Measurements from ENCODE around the gene CABP5.
"Not testable (repeated sequence)": the region's sequence is repeated elsewhere in the genome, so short reads cannot be mapped to it uniquely, and the experiment has no call there.

The CABP5 gene

GRCh38 chr19:48043675-48044258 is at the start of gene CABP5:
Gene CABP5 (minus strand): TSS chr19:48044079. CDS start chr19:48043922, 157 bp downstream.
- DNase-seq (ENCODE audit: low spot score) = no peak

DNA sequence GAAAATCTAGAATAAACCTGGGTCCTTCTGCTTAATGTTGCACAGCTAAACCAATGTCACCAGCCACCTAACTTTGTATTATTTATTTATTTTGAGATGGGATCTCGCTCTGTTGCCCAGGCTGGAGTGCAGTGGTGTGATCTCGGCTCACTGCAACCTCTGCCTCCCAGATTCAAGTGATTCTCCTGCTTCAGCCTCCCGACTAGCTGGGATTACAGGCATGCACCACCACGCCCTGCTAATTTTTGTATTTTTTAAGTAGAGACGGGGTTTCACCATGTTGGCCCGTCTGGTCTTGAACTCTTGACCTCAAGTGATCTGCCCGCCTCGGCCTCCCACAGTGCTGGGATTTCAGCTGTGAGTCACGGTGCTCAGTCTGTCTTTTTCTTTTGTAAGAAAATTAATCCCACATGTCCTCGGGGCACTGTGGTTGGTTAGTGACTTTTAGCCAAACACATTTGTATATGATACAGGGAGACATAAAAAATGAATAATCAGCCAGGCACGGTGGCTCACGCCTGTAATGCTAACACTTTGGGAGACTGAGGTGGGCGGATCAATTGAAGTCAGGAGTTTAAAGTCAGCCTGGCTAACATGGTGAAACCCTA is 47.3 kb upstream of the CABP5 start:
- DNase-seq (ENCODE audit: low spot score) = not testable (repeated sequence)

DNA sequence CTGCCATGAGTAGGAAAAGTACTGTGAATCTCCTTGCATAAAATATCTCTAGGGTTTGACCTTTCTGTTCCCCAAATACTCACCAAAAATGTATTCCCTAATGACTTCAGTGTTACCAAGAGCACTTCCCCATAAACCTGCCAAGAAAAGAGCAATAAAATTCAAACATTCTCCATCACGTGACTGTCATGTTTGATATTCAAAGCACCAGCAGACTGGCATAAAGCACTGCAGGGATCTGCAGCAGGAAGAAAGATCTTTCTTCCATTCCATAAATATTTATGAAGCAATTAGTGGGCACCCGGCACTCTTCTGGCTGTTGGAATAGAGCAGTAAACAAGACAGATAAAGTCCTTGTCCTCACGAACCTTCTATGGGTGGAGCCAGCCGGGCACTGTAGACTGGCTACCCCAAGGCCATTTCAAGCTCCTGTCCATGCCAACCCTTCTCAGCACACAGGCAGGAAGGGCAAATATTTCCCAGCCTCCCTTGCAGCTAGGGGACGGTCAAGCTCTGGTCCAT is 46.5 kb upstream of the CABP5 start:
- DNase-seq (ENCODE audit: low spot score) = no peak

- not testable (repeated sequence) for DNase-seq (ENCODE audit: low spot score)
Measured at GRCh38 chr19:48088991-48089390, 45.1 kb upstream of the CABP5 start.

GRCh38 chr19:48085904-48086864 is 42.3 kb upstream of the CABP5 start:
- DNase-seq (ENCODE audit: low spot score) = no peak

DNA sequence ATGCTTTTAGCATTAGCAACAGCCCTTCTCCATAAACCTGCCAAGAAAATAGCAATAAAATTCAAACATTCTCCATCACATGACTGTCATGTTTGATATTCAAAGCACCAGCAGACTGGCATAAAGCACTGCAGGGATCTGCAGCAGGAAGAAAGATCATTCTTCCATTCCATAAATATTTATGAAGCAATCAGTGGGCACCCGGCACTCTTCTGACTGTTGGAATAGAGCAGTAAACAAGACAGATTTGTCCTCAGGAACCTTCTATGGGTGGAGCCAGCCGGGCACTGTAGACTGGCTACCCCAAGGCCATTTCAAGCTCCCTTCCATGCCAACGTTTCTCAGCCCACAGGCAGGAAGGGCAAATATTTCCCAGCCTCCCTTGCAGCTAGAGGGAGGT is 41.2 kb upstream of the CABP5 start:
- DNase-seq (ENCODE audit: low spot score) = no peak

- no peak for DNase-seq (ENCODE audit: low spot score)
Measured at GRCh38 chr19:48081106-48081505, 37.2 kb upstream of the CABP5 start.

GRCh38 chr19:48070177-48070769 is 26.4 kb upstream of the CABP5 start:
- DNase-seq (ENCODE audit: low spot score) = not testable (repeated sequence)

- DNase-seq (ENCODE audit: low spot score) = no peak
Measured at GRCh38 chr19:48069435-48069834, 25.6 kb upstream of the CABP5 start.

GRCh38 chr19:48064509-48064908 is 20.6 kb upstream of the CABP5 start:
- no peak for DNase-seq (ENCODE audit: low spot score)

- DNase-seq (ENCODE audit: low spot score) = no peak
Measured at GRCh38 chr19:48061401-48062344, 17.8 kb upstream of the CABP5 start.

GRCh38 chr19:48060381-48060780 is 16.5 kb upstream of the CABP5 start:
- no peak for DNase-seq (ENCODE audit: low spot score)

GRCh38 chr19:48059331-48059730 is 15.5 kb upstream of the CABP5 start:
- DNase-seq (ENCODE audit: low spot score) = no peak

DNA sequence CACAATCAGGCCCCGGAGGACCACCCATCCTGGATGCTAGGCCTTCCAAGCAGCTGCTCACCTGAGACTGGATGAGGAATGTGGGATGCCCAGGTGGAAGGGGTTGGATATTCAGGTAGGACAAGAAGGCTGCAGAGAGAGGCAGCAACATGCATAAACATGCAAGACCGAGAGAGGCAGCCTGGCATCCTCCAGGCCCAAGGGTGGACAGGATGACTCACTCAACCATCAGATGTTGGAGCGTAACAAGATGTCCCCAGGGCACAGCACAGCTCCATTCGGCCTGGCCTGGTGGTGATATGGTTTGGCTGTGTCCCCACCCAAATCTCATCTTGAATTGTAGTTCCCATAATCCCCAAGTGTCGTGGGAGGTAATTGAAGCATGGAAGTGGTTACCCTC is 10.0 kb upstream of the CABP5 start:
- DNase-seq (ENCODE audit: low spot score) = no peak

- no peak for DNase-seq (ENCODE audit: low spot score)
Measured at GRCh38 chr19:48053076-48053475, 9.2 kb upstream of the CABP5 start.

- DNase-seq (ENCODE audit: low spot score) = no peak
Measured at GRCh38 chr19:48051335-48052033, 7.6 kb upstream of the CABP5 start.

- DNase-seq (ENCODE audit: low spot score) = no peak
Measured at GRCh38 chr19:48044561-48044960, 682 bp upstream of the CABP5 start.

GRCh38 chr19:48041877-48042580 is 1.9 kb downstream of the CABP5 start:
- no peak for DNase-seq (ENCODE audit: low spot score)

GRCh38 chr19:48036765-48037164 is 7.1 kb downstream of the CABP5 start:
- DNase-seq (ENCODE audit: low spot score) = no peak

GRCh38 chr19:48033604-48034003 is 10.3 kb downstream of the CABP5 start:
- no peak for DNase-seq (ENCODE audit: low spot score)

Measured in HuH-7.5 (cell line).